Ovary (tissue), 9 donors: ENCODE results near the gene FGF9. TPM values are rescaled to one million over a fixed set of nuclear protein-coding genes. Genes with fewer than 3 reads are reported as not detected.

ENCODE experiments used
- DNase-seq, 5 donors: peaks; one replicate each; pipeline ENCODE4 v3.0.0-alpha.2; 2019 to 2020
- H3K27ac ChIP-seq, 2 donors: fragments of 200-600 bp; one replicate each; pipeline versions ENCODE4 v1.5.1 to v1.8.0; 2019 to 2022
- H3K27me3 ChIP-seq: fragments of 200-600 bp; one replicate; pipeline ENCODE4 v1.8.0; 2022
- H3K36me3 ChIP-seq: fragments of 200-600 bp; sonication (generic); one replicate; pipeline ENCODE4 v1.5.1; 2019
- H3K4me1 ChIP-seq: one replicate; pipeline ENCODE4 v1.8.1; 2013; ENCODE audit warnings: mild to moderate bottlenecking, moderate library complexity; ENCODE audit not compliant: insufficient read depth
- H3K4me3 ChIP-seq: fragments of 200-600 bp; sonication (generic); one replicate; pipeline ENCODE4 v1.5.1; 2017
- H3K9me3 ChIP-seq, 2 donors: fragments of 200-600 bp in 1 of 2; sonication (generic) in 1 of 2; one replicate each; pipeline versions ENCODE4 v1.5.1 to v1.8.1; 2013 to 2019; ENCODE audit warnings: mild to moderate bottlenecking in 1 of 2, moderate library complexity in 1 of 2
- EP300 ChIP-seq: sonication (generic); formaldehyde crosslinking; IDR thresholded peaks from one replicate; pipeline ENCODE4 v1.6.1; 2017; ENCODE audit warnings: antibody characterized with exemption
- POLR2A ChIP-seq: fragments of 450-650 bp; IDR thresholded peaks from one replicate; pipeline ENCODE4 v1.6.1; 2017; ENCODE audit warnings: antibody characterized with exemption, mild to moderate bottlenecking, moderate library complexity
- WGBS, 3 donors: extraction: QIAGEN DNeasy Blood & Tissue Kit in 1 of 3; methylation state at CpG; one replicate each; pipeline versions ENCODE4 v1.1.5 to v1.1.7; 2013 to 2017; 5-methylcytosine and 5-hydroxymethylcytosine counted together
- intact Hi-C, 4 donors: fragments of 100-400 bp; cut with DNase I; formaldehyde crosslinking; loops; one replicate each; pipeline versions ENCODE4 v1.11.0 to v1.15.1; 2022 to 2023
- polyA plus RNA-seq, 2 donors: library from polyadenylated mRNA; stranded (reverse); fragments of 200-250 nt in 1 of 2; fragments of 350-450 nt in 1 of 2; fragmentation: Illumina TruSeq in 1 of 2; extraction: RNeasy Lipid Tissue Mini Kit (QIAGEN cat#74804) in 1 of 2; gene quantifications; one replicate each; pipeline ENCODE4 v1.2.3, GENCODE V29; 2013 to 2014
- total RNA-seq, 7 donors: library from RNA; depleted of rRNA in 2 of 7; stranded (reverse); fragments of >200 nt in 2 of 7; fragmentation: NEBNext Ultra II Directional in 3 of 7; extraction: Animal tissue kit (Norgen Biotek cat#: 25700) in 3 of 7; gene quantifications; one replicate each; pipeline versions ENCODE4 v1.1.0 to v1.2.4, GENCODE V29; 2016 to 2023
- TF ChIP-seq, protein P1 (sequence below), 3 donors: fragments of 450-650 bp in 2 of 3; fragments of 200-600 bp in 1 of 3; IDR thresholded peaks; one replicate each; pipeline versions ENCODE4 v1.5.1 to v1.8.0; 2016 to 2022; ENCODE audit warnings: antibody characterized with exemption in 3 of 3, mild to moderate bottlenecking in 1 of 3
- donor health status: DM: no; HTN: no; CAD: no; lungs with moderate emphysema.
- donor health status: DM: no; HTN: no; CAD: no.
- donor health status: Bipolar disorder and iron deficiency.
- donor health status: DM: yes; HTN: yes; CAD: no.
- donor health status: DM: no; HTN: no; CAD: no.
- donor health status: DM: yes; HTN: yes; CAD: no.

FGF9 gene
- total and polyA plus RNA-seq, 9 donors = 0.15 to 2.8 (median 0.81) TPM

DNA sequence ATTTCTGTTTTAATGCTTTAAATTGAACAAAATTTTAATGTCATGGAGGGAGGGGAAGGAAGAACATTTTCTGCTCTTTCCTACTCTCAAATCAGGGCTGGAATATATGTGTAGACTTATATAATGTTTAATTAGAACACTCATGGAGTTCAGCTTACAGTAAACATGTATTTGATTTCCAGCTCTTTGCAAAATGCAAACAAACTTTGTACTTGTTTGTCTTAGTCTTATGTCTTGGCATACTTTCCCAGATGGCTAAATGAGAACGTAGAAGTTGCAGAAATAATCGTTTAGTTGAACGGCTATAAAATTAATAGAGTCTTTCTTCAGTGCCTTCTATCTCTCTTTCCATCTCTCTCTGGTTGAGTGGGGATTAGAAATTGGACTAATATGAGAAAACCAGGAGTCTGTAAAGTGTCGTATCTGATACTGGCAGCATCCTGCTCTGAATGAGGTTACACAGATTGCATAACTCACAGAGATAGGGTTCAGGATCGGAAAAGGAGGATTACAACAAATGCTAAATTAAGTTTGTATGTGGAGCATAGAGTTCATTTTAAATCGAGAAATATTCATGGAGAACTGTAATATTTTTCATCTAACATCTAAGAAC is 82.3 kb downstream of the FGF9 start:
- H3K4me1 ChIP-seq = no peaks in the 10 kb centered on the region
- intact Hi-C loops = no loop called here
- H3K36me3 ChIP-seq = no peaks in the 10 kb centered on the region
- DNase-seq = no peak
- H3K27ac ChIP-seq = no peak overlapping the region
- 52 to 66% (median 61%) methylated on average over 6 of the region's 6 CpGs for WGBS, 3 donors
- no peak overlapping the region for H3K4me3 ChIP-seq
- H3K27me3 ChIP-seq = no peaks in the 10 kb centered on the region
- TF ChIP-seq EP300 = no peak
- TF ChIP-seq, protein P1, sequence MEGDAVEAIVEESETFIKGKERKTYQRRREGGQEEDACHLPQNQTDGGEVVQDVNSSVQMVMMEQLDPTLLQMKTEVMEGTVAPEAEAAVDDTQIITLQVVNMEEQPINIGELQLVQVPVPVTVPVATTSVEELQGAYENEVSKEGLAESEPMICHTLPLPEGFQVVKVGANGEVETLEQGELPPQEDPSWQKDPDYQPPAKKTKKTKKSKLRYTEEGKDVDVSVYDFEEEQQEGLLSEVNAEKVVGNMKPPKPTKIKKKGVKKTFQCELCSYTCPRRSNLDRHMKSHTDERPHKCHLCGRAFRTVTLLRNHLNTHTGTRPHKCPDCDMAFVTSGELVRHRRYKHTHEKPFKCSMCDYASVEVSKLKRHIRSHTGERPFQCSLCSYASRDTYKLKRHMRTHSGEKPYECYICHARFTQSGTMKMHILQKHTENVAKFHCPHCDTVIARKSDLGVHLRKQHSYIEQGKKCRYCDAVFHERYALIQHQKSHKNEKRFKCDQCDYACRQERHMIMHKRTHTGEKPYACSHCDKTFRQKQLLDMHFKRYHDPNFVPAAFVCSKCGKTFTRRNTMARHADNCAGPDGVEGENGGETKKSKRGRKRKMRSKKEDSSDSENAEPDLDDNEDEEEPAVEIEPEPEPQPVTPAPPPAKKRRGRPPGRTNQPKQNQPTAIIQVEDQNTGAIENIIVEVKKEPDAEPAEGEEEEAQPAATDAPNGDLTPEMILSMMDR (IDR thresholded peaks at IDR 0.05) = no peak
- no peak for TF ChIP-seq POLR2A
- H3K9me3 ChIP-seq = no peaks in the 10 kb centered on the region

Other genes starting within 250 kb of the FGF9 start
- 10 to 100 TPM; 31.1 to 54.2 (median 33.3) TPM for gene ZDHHC20, start 211.8 kb upstream of the FGF9 start, total RNA-seq
- 10 to 100 TPM; 16.3 to 25.9 TPM for gene ZDHHC20, start 211.8 kb upstream of the FGF9 start, polyA plus RNA-seq
- gene MICU2, start 66.9 kb upstream of the FGF9 start, total RNA-seq = 10 to 100 TPM; 23.2 to 82.1 (median 32.8) TPM
- 10 to 100 TPM; 25.8 to 31.4 TPM for gene MICU2, start 66.9 kb upstream of the FGF9 start, polyA plus RNA-seq